ENCODE data around the gene MYO18A. TPM values are rescaled to one million over a fixed set of nuclear protein-coding genes. Genes with fewer than 3 reads are reported as not detected.

MYO18A gene
- total and polyA plus RNA-seq, 2 experiments from 2014 or later = 33.8 to 35.6 TPM

DNA sequence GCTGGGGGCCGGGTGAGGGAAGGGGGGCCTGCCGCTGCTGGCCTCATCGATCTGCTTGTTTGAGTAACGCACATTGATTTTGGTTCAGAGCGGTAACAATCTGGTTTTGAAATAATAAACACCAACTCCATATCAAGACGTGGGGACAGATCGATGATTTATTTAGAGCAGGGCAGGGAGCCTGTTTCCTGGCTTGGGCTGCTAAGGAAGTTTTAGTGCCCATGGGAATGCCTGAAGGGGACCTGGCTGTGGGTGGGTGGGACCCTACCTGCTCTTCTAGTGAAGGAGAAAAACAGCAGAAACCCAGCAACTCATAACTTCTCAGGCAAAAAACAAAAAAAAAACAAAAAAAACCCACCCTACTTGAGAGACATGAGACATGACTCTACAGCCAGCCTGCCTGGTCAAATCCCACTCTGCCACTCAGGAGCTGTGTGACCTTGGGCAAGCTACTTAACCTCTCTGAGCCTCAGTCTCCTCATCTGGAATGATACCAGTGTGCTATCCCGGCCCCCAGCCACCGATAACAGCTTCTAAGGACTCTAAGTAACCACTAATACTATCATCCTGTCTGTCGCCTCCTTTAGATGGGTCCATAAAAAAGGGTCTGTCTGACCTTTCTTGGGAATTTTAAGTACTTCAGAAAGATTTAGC, 71.2 kb downstream of the MYO18A start:
- Histone ChIP-seq H4K20me1 (ENCODE audit: insufficient read depth, poor library complexity, severe bottlenecking) (no peaks in the 10 kb centered on the region), H3K4me2 (no peak overlapping the region), H3K4me3 (no peak overlapping the region), H3K27me3 (no peaks in the 10 kb centered on the region), H3K9me2 (replicated peaks; ENCODE audit: insufficient read depth) (no peaks in the 10 kb centered on the region), H3K9me3 (ENCODE audit: low read depth) (no peaks in the 10 kb centered on the region), H3K4me1 (ENCODE audit: insufficient read depth) (peaks cover 4% of the 10 kb centered on the region), H3K36me3 (replicated peaks; ENCODE audit: insufficient read depth, low read depth) (no peaks in the 10 kb centered on the region), H2AFZ (no peak overlapping the region), H3K79me2 (no peaks in the 10 kb centered on the region), H3K27ac (peak overlapping the region; percentile 88)
- TF ChIP-seq EZH2 (IDR thresholded peaks at IDR 0.05; ENCODE audit: borderline replicate concordance) (no peak), EZH2phosphoT487 (IDR thresholded peaks at IDR 0.05; ENCODE audit: low read depth, severe bottlenecking, unreplicated experiment) (no peak)
- TF ChIP-seq, protein P1, sequence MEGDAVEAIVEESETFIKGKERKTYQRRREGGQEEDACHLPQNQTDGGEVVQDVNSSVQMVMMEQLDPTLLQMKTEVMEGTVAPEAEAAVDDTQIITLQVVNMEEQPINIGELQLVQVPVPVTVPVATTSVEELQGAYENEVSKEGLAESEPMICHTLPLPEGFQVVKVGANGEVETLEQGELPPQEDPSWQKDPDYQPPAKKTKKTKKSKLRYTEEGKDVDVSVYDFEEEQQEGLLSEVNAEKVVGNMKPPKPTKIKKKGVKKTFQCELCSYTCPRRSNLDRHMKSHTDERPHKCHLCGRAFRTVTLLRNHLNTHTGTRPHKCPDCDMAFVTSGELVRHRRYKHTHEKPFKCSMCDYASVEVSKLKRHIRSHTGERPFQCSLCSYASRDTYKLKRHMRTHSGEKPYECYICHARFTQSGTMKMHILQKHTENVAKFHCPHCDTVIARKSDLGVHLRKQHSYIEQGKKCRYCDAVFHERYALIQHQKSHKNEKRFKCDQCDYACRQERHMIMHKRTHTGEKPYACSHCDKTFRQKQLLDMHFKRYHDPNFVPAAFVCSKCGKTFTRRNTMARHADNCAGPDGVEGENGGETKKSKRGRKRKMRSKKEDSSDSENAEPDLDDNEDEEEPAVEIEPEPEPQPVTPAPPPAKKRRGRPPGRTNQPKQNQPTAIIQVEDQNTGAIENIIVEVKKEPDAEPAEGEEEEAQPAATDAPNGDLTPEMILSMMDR (IDR thresholded peaks at IDR 0.05; ENCODE audit: poor library complexity) = no peak
- 85% methylated on average over 10 of the region's 10 CpGs for WGBS (ENCODE audit: low lambda C conversion rate, missing lambda C conversion rate)
- no peak for DNase-seq (ENCODE audit: low spot score)

DNA sequence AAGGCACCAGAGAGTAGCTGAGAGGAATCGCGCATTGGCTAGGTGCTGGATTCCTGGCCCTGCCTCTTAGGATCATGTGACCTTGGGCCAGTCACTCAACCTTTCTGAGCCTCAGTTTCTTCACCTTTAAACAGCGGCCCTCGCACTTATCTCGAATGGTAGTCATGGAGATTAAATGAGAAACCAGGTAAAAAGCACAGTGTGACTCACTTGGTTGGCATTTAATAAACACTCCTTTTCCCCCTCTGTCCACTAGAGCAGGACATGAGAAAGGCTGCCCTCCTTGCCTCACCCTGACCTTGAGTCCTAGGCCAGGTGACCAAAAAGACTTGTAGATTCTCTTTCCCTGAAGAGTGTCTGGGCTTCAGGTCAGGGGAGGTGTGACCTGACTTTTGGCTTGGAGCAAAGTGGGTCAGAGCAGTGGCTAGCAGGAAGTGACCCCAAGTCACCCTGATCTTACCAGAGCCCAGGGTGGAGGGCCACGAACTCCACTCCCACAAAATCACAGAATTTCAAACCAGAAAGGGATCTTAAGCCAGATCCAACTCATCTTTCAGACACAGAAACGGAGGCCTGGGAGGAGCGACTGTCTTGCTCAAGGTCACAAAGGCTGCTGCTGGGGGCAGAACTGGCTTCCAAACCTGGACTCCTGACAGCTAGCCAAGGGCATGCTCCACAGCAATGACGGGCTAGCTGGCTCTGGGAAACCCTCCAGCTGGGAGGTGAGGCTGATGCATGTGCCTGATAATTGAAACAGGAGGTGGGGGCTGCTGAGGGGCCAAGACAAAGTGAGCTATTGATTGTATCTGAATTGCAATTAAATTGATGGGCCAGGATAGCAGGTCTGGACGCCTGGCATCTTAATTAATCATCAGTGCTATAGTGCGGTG, 72.0 kb downstream of the MYO18A start:
- H3K4me1 ChIP-seq (ENCODE audit: insufficient read depth) = peaks cover 4% of the 10 kb centered on the region
- no peaks in the 10 kb centered on the region for H3K9me3 ChIP-seq (ENCODE audit: low read depth)
- 60% methylated on average over 11 of the region's 11 CpGs for WGBS (ENCODE audit: low lambda C conversion rate, missing lambda C conversion rate)
- H4K20me1 ChIP-seq (ENCODE audit: insufficient read depth, poor library complexity, severe bottlenecking) = no peaks in the 10 kb centered on the region
- H3K27me3 ChIP-seq = no peaks in the 10 kb centered on the region
- H3K36me3 ChIP-seq (replicated peaks; ENCODE audit: insufficient read depth, low read depth) = no peaks in the 10 kb centered on the region
- peak overlapping the region; percentile 88 for H3K27ac ChIP-seq
- H2AFZ ChIP-seq = no peak overlapping the region
- TF ChIP-seq, protein P1 (IDR thresholded peaks at IDR 0.05; ENCODE audit: poor library complexity) = no peak
- TF ChIP-seq EZH2phosphoT487 (IDR thresholded peaks at IDR 0.05; ENCODE audit: low read depth, severe bottlenecking, unreplicated experiment) = no peak
- TF ChIP-seq EZH2 (IDR thresholded peaks at IDR 0.05; ENCODE audit: borderline replicate concordance) = no peak
- H3K79me2 ChIP-seq = no peaks in the 10 kb centered on the region
- DNase-seq (ENCODE audit: low spot score) = peak; percentile 76
- H3K9me2 ChIP-seq (replicated peaks; ENCODE audit: insufficient read depth) = no peaks in the 10 kb centered on the region
- H3K4me2 ChIP-seq = no peak overlapping the region
- H3K4me3 ChIP-seq = no peak overlapping the region

DNA sequence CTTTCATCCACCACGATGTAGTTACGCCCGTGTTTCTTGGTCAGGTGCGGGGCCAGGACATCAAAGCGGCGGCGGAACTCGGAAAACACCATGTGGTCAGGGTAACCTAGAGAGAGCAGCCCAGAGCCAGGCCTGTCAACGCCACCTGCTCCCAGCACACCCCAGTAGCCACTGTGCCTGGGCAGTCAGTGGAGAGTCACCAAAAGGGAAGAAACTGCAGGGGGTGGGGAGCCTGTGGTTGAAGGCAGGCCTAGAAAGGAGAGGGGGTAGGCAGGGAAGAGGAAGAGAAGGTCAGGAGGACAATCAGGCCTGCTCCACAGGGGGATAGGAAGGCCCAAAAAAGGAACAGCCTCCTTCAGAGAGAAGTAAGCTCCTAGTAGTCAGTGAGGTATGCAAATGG, 73.1 kb downstream of the MYO18A start:
- H3K9me3 ChIP-seq (ENCODE audit: low read depth) = no peaks in the 10 kb centered on the region
- no peaks in the 10 kb centered on the region for H3K79me2 ChIP-seq
- no peak for DNase-seq (ENCODE audit: low spot score)
- no peaks in the 10 kb centered on the region for H3K36me3 ChIP-seq (replicated peaks; ENCODE audit: insufficient read depth, low read depth)
- WGBS (ENCODE audit: low lambda C conversion rate, missing lambda C conversion rate) = 96% methylated on average over 9 of the region's 9 CpGs
- TF ChIP-seq EZH2phosphoT487 (IDR thresholded peaks at IDR 0.05; ENCODE audit: low read depth, severe bottlenecking, unreplicated experiment) (no peak), EZH2 (IDR thresholded peaks at IDR 0.05; ENCODE audit: borderline replicate concordance) (no peak)
- TF ChIP-seq, protein P1 (IDR thresholded peaks at IDR 0.05; ENCODE audit: poor library complexity) = no peak
- peak overlapping the region; percentile 51 for H3K27ac ChIP-seq
- peaks cover 4% of the 10 kb centered on the region for H3K4me1 ChIP-seq (ENCODE audit: insufficient read depth)
- no peak overlapping the region for H3K4me2 ChIP-seq
- no peak overlapping the region for H2AFZ ChIP-seq
- H4K20me1 ChIP-seq (ENCODE audit: insufficient read depth, poor library complexity, severe bottlenecking) = no peaks in the 10 kb centered on the region
- no peak overlapping the region for H3K4me3 ChIP-seq
- no peaks in the 10 kb centered on the region for H3K27me3 ChIP-seq
- H3K9me2 ChIP-seq (replicated peaks; ENCODE audit: insufficient read depth) = no peaks in the 10 kb centered on the region
